GM19438 (cell line): Measurements from ENCODE around the gene CACNA2D3.

Experiments used
- ATAC-seq: cut with Tn5 transposase; IDR thresholded peaks from one replicate; pipeline ENCODE4 v1.9.1; 2021; ENCODE audit warnings: low read depth; ENCODE audit not compliant: unreplicated experiment

The CACNA2D3 gene

DNA sequence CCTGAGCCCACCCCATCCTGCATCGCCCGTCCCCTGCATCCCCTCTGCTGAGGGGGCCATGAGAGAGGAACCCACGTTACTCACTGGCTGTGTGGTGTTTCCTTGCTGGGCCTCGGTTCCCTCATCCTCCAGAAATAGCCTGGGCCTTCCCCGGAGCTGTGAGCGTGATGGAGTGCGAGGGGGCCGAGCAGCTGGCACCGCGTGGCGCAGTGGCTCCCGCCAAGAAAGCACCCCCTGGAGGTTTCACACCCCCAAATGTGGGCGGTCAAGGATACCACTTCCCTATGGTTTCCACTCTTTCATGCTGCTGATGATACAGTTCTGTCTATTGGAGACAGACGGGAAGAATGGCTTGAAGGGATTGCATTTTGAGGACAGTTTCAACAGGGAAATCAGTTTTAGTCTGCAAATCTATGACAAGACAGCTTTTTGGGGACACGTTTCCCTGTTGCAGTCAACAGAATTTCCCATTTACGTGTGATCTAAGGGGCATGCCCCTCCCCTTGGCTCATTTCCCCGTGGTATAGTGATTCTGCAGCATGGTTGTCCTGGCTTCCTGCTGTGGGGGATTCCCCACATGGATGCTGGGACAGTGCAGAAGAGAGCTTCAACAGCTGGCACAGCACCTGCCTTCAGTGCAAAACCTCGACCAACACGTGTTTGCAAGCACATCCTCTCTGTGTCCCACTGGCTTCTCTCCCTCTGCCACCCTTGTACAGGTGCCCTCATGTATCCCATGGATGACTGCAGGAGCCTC, 428.0 kb downstream of the CACNA2D3 start:
- ATAC-seq: no peak

DNA sequence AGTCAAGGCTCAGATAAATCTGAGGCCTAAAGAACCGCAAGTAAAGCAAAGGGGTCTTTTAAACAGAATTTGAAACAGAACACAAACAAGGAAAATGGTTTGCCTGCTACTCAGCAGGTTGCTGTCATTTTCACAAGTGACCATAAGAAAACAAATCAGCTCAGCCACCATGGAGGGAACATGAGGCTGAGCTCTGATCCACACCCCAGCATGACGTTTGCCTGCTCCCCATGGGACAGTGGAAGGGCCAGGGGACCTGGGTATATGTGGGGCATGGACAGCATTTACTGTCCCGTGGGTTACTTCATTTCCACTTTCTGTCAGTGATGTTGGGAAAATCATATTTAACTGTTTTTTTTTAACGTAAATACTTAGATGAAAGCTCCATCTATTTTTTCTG, 434.3 kb downstream of the CACNA2D3 start:
- no peak for ATAC-seq

DNA sequence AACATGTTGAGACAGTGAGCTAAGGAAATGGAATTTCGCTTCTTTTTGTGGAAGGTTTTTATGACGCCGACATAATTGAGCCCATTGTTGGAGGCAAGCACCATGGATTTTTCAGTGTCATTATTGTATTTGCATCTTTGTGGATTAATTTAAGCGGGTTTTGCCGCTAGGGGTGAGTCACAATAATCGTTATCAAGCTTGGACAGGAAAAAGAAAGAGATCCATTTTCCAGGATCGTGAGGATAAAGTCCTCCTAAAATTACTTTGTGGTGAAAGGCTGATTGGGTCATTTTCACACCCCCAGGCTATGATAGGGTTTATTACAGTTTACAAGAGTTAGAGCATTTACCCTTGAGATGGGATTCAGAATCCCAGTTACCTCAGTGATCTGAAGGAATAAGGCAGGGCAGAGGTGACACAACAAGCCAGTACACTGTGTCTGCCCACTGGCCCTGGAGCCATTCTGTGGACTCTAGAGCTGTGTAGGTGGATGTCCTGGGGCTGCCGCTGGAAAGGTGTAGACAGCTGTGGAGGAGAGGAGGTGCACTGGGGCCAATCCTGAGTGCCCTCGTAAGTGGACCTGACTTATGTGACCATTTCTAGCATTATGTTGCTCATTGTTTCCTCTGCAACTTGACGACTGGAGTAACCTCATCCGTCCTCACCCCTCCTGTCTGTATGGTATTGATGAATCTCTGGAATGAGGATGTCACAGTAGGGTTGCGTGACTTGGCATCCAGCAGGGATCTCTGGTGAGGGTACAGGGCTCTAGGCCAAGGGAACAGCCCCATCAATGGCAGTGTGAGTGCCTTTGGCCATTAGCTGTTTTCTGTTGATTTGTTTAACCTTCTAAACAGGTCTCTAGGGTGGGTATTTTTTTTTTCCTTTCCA, 435.4 kb downstream of the CACNA2D3 start:
- ATAC-seq: no peak

DNA sequence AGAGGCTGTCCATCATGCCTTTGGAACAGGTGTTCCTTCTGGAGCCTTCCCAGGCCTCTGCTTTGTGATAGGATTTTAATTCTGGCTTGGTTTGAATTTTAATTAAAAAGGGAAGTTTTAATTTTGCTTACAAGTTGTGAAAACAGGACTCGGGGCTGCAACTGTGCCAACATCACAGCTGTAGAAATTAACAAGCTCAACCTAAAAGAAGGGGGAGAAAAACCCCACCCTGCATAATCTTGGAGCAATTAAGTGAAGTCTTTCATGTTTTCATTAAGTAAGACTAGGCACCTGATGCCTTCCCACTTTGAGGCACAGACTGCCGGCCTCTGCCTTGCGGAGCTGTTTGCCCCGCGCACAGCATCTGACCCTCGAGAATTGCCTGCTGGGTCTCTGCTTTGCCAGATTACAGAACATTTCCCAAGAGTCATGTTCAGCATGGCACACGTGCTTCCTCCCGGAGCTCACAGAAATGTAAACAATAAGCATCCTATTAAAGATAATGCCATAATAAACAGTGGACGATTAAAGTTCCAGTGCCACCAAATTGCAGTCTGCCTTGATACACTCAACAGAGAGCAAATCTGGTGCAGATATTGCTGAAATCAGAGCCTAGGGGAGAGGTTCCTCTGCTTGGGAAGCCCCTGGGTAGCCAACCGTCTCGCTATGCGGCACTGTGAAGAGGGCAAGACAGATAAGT, 441.3 kb downstream of the CACNA2D3 start:
- ATAC-seq: no peak

DNA sequence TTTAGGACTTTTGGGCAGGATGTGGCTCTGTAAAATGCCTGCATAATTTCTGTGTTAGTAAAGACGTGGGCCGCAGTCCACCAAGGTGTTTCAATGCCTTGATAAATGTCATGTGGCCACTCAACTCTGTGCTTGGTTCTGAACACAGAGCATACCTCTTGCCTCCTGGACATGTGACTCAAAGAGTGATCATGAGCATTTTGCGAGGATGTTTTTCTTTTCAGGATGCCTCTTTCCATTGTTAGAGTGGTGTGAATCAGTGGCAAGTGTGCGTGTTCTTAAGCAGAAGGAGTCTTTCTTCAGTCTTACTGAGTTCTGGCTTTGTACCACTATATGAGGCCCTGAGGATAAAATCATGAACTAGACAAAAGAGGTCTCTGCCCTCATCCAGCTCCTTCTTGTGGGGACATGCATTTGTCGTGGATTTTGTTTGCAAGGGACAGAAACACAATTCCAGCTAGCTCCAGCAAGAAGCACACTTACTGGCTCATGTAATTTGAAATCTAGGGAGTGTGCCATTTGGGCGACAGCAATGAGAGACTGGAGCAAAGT, 442.1 kb downstream of the CACNA2D3 start:
- no peak for ATAC-seq

DNA sequence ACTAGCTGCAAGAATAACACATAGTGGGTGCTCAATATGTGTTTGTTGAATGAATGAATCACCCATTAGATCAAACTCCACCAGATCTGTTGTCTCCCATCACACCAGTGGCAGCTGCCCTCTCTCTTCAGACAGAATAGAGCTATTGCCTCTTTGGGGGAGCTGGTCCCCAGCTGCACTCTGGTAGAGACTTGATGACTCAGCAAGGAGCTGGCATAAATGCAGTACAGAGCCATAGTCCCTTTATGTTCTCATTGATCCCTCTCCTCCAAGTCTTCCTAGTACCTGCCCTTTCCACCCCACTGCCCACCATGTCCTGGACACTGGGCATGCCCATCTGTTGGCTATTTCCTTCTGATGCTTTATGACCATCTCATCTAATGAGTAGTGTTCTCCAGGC, 443.6 kb downstream of the CACNA2D3 start:
- no peak for ATAC-seq

DNA sequence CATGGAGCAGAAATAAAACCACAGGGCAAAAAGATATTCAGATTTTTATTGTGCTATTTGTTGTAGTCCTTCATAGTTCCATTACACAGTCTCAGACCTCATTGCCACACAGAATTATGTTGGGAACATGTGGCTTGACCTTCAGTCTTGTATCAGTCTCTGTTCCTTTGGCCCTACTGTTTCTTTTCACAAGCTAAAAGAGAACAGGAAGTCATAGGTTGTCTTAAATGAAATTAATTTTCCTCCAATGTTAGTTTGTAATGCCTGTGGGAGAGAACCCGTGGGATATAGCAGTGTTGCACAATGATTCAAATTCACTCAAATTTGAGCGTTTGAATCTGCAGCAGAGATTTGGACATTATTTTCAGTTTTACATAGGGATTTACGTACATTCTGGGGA, 445.6 kb downstream of the CACNA2D3 start:
- no peak for ATAC-seq

DNA sequence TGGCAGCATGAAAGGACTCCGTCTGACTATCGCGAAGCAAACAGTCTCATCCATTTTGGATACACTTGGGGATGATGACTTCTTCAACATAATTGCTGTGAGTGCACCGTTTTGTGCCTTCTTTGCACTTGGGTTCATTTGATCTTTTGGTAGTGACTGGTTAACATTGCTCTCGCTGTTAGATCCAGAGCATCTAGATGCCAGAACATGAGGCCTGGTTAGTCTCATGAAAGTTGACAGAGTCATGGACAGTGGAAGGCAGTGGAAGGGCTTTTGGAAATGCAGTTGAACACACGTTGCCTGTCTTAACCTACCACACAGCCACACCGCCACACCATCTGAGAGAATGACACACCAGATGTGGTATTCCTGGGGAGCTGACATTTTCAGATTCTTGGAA, 447.7 kb downstream of the CACNA2D3 start:
- ATAC-seq: no peak

DNA sequence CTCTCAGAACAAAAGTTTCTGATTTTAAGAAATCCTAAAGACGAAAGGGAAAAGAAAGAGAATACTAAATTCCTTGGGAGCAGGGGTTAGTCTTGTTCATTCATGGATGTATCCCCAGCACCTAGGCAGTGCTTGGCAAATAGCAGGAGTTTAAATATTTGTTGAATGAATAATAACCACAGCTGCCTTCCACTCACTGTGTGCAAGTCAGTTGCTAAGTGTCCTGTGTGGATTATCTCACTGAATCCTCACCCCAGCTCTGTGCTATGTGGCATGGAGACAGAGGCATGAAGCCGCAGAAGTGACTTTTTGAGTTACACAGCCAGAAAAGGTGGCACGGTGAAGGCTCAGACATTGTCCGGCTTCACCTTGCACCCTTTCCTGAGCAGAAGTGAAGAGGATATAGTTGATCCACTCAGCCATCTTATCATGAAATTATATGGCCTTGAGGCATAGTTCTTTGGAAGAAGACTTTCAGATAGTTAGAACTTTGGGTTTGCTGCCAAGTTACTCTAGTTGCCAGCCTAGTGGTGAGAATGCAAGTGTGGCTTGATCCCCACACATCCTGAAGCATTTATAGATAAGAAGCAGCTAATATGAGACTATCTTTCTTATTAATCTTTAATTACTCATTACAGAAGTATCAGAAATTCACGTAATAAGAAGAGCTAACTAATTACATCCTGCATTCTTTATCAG, 450.0 kb downstream of the CACNA2D3 start:
- ATAC-seq: no peak

DNA sequence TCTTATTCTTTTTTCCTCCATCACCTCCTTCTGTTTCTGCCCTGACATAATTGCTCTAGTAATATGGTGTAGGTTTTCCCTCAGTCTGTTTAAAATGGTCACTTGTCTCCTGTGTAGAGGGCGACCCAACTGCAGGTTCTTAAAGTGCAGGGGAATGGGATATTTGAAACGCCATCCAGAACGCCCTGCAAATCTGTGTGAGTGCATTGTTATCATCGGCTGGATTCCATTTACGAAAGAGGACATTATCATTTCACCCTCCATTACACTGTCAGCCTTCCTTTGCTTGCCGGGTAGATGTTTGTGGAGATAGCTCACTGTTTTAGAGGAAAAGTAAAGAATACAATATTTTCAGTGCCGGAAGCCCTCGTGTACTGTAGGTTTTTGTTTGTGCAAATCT, 451.5 kb downstream of the CACNA2D3 start:
- no peak for ATAC-seq

DNA sequence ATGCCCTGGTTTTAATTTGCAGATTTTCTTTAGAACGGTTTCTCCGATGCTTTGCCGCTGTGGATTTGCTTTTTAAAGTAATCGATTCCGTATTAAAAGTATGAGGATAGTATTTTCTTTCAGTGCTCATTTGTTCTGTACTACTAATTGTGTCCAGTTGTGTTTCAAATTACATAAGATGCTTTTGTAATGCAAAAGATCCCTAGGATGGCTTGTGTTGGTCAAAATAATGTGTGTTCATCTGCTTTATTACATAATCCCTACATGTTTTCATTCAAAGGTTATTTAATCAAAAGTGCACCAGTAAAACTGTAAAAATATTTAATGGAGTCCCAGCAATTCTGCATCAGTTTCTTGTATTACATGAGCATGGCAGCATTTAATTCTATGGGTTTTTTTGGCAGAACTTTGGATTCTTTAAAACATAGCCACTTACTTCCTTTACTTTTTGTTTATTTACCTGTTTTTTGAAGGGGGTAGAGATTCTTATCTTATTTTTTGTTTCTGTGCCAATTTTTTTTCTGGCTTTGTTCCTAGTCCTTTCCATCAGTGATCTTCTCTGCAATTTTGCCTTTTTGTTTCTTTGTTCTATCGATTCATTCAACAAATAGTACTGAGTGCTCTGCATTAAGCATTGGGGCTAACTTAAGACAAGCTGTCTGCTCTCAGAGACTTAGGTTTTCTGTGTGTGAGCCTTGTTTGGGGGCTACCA, 452.7 kb downstream of the CACNA2D3 start:
- no peak for ATAC-seq

DNA sequence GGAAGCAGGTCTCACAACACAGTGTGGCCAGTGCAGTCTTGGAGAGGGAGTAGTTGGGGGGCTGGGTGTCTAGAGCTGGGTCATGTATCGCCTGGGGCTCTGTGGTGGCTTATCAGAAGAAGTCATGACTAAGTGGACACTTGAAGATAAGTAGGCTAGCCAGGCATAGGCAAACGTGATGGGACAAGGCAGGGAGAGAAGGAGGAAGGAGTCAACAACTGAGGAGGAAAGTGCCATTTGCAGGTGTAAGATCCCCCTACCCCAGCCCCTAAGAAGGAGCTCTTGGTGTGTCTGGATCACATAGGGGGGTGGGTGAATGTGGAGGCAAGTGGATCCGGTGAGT, 453.2 kb downstream of the CACNA2D3 start:
- no peak for ATAC-seq

DNA sequence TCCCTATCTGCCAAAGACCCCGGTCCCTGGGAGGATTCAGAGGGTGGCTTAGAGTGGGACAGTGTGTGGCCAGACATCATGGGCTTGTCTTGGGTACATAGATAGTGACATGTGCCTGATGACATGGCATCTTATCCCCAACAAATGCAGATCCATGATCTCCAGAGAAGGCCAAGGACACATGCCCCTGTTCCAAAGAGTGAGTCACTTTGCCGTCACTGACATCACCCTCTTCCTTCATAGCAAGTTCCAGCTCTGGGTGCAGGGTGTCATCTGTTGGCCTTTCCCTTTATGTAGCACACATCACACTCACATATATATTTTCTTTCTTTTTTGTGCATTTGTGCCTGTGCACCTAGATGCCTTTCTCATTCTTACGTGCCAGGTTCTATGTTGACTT, 455.0 kb downstream of the CACNA2D3 start:
- ATAC-seq: no peak

DNA sequence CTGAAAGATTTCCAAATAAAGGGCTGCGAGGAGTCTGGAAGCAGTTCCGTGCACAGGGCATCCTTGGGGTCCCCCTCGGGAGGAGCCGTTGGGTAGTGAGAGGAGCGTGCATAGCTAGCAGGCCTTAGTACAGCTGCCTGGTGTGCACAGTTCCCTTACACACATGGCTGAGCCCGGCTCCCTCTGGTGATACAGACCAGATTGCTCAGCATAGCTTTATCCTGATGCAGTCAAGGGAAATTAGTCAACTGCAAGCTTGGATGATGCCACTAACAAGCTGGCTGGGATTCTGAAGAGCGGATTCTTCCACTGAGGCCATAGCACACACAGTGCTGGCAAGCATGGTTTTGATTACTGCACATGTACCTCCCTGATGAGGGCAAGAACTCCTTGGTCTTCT, 456.1 kb downstream of the CACNA2D3 start:
- no peak for ATAC-seq

DNA sequence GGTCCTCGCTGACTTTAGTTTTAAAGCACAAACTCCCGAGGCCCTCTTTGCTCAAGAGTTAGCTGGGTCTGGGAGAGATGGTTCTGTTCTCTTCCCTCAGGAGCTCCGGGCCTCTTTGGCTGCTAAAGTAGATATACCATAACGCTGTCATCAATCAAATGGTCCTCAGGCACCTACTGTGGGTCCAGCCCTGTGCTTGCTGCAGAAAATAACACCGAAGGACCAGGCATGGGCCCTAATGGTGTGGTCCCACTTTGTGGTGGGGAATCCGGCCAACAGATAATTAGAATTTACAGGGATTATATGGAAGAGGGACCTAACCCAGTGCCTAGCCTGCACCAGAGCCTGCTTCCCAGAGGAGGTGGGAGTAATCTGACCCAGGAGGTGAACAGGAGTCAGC, 458.1 kb downstream of the CACNA2D3 start:
- ATAC-seq: no peak

DNA sequence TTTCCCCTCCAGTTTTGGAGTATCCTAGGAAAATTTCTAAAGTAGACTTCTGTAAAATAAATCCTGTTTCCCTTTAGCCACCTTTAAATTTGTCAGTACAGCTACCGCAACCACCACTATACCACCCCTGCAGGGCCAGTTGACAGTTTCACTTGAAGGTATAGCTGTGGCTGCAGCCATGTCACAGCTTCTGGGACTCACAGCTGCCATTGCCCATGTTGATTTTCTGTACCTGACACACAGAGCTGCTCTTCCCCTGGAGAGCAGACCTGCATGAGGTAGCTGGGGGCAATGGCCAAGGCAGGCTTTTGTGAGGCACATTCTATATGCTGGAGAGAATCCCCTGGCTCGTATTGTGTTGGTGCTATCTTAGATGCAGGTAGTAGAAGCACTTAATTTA, 460.1 kb downstream of the CACNA2D3 start:
- ATAC-seq: no peak

DNA sequence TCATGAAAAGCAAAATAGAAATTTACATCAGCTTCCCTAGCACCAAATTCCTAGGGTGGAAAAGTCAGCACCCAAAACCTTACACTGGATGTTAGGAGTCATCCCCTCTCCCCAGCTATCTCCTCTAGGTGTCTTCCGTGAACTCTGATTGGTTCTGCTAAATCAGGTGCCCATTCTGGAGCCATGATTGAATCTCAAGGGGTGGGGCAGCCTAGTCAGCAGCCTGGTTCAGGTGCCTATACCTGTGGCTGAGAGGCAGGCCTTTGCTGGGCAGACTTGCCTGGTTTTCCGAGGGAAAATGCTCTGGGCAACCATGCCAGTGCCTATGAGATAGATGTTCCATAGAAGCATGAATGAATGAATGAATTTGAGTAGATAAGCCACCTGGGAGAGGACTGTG, 468.8 kb downstream of the CACNA2D3 start:
- no peak for ATAC-seq

DNA sequence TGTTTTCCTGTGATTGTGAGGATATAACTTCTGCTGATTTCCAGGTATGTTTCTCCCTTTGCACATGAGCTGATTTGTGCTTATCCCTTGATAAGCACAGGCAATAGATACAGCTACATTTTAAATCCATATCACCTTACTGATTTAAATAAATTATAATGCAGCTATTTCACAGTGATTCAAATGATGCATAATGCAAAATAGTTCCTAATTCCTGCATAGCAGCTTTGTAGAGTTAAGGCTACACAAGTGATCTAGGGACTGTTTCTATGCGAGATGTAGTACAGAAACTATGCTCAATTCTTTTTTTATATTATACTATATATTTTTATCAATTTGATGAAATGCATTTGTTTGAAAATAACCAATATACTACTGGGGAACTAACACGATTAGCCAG, 471.3 kb downstream of the CACNA2D3 start:
- ATAC-seq: no peak

DNA sequence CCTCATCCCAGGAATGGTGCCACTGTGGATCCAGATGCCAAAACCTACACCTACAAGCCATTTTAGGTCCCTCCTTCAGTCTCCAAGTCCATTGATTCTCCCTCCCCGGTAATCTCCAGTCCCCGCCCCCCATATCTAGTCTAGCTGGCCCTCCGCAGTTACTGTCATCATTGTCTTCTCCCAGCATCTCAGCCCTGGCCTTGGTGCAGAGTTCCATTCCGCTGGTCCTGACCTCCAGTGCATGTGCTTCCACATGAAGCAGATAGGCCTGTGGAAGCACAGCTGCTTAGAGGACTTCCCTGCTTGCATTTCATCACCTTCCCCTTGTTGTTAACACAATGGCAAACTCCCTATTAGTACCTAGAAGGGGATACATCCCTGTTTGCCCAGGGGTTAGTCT, 473.7 kb downstream of the CACNA2D3 start:
- ATAC-seq: no peak

DNA sequence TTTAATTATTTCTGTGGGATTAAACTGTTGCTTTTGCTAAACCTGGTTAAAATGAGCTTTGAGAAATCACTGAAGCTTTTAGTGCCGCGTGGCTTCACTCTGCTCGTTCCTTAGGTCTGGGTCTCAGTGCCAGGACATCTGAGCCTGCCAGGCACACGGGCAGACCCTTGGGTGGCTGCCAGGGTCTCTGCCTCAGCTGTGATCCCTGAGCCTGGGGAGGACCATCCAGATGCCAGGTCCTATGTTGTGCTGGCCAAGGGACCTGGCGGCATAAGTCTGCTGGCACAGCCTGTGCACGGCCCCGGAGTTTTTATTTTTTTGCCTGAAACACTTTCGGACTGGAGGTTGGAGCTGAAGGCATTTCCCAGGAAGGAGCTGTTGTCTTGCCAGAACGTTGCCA, 477.4 kb downstream of the CACNA2D3 start:
- no peak for ATAC-seq
